A673 (cell line): Measurements from ENCODE around the gene SVIL. TPM values are rescaled to one million over a fixed set of nuclear protein-coding genes. Genes with fewer than 3 reads are reported as not detected.
"Not testable (repeated sequence)": the region's sequence is repeated elsewhere in the genome, so short reads cannot be mapped to it uniquely, and the experiment has no call there.

Experiments used
- BruUV-seq: library from RNA; stranded (reverse); fragments of 400-500 nt; replicated peaks from 2 replicates; lab custom pipeline; 2021; lab: Mats Ljungman, UMichigan
- CTCF ChIA-PET: fragments of 300-600 bp; sonication (Branson Sonifier 250); formaldehyde crosslinking; loops from one replicate; lab custom pipeline; 2022; ENCODE audit warnings: antibody characterized with exemption; lab: Charles Lee
- POLR2A ChIA-PET: fragments of 300-600 bp; sonication (Branson Sonifier 250); formaldehyde crosslinking; loops from one replicate; lab custom pipeline; 2022; ENCODE audit warnings: antibody characterized with exemption; ENCODE audit not compliant: low non-redundant PET; lab: Charles Lee
- DNase-seq: peaks from one replicate; pipeline ENCODE4 v3.0.0-alpha.2; 2015; ENCODE audit warnings: low spot score
- H3K27ac ChIP-seq: fragments of 200-600 bp; sonication (generic); 2 replicates; pipeline ENCODE4 v1.5.1; 2016; ENCODE audit warnings: mixed run types, low read depth, mild to moderate bottlenecking, mixed read lengths, antibody characterized with exemption, low read length; ENCODE audit not compliant: poor library complexity, severe bottlenecking
- H3K27me3 ChIP-seq: fragments of 200-600 bp; sonication (generic); replicated peaks from 2 replicates; pipeline ENCODE4 v1.6.1; 2017; ENCODE audit warnings: mixed run types, low read depth, mild to moderate bottlenecking, mixed read lengths, antibody characterized with exemption, low read length; ENCODE audit not compliant: insufficient read depth, poor library complexity
- H3K36me3 ChIP-seq: fragments of 200-600 bp; sonication (generic); 2 replicates; pipeline ENCODE4 v1.6.1; 2016; ENCODE audit warnings: mixed run types, mild to moderate bottlenecking, mixed read lengths, antibody characterized with exemption, low read length; ENCODE audit not compliant: insufficient read depth, poor library complexity, severe bottlenecking
- H3K4me1 ChIP-seq: fragments of 200-600 bp; sonication (generic); 2 replicates; pipeline ENCODE4 v1.6.1; 2017; ENCODE audit warnings: mixed run types, mild to moderate bottlenecking, mixed read lengths, antibody characterized with exemption, low read length; ENCODE audit not compliant: insufficient read depth, poor library complexity, severe bottlenecking
- H3K4me3 ChIP-seq: fragments of 200-600 bp; sonication (generic); 2 replicates; pipeline ENCODE4 v1.5.1; 2016; ENCODE audit warnings: low read depth, mixed run types, mild to moderate bottlenecking, mixed read lengths, low read length; ENCODE audit not compliant: poor library complexity, severe bottlenecking
- H3K9me3 ChIP-seq: fragments of 200-600 bp; sonication (generic); 2 replicates; pipeline ENCODE4 v1.6.1; 2016; ENCODE audit warnings: mixed run types, low read depth, mild to moderate bottlenecking, mixed read lengths, antibody characterized with exemption, low read length; ENCODE audit not compliant: poor library complexity, severe bottlenecking
- CTCF ChIP-seq: fragments of 300-800, 200-600 bp; sonication (generic); conservative IDR thresholded peaks from 2 replicates; pipeline ENCODE4 v1.5.1; 2017; ENCODE audit warnings: low read depth, mild to moderate bottlenecking, antibody characterized with exemption, low read length, moderate library complexity, mixed read lengths
- EZH2 ChIP-seq: fragments of 200-600 bp; sonication (generic); IDR thresholded peaks from 2 replicates; pipeline ENCODE4 v1.6.1; 2017; ENCODE audit warnings: borderline replicate concordance, low read depth, mild to moderate bottlenecking, mixed read lengths, antibody characterized with exemption, low read length; ENCODE audit not compliant: poor library complexity, severe bottlenecking
- intact Hi-C: fragments of 100-400 bp; cut with micrococcal nuclease; formaldehyde crosslinking; loops from one replicate; pipeline ENCODE4 v1.10.0; 2022; ENCODE audit not compliant: unreplicated experiment
- total RNA-seq: library from RNA; stranded (reverse); gene quantifications from 2 replicates; pipeline ENCODE4 v1.2.3, GENCODE V29; 2021

Gene SVIL
- total RNA-seq, 1 experiment from 2014 or later, result 31.9 TPM

GRCh38 chr10:29515104-29515503 is 119.7 kb downstream of the SVIL start:
- intact Hi-C loops, result loop anchor here (5.0 to 10.0 kb wide), 2 partner anchors 77 to 220 kb away; no protein-coding TSS in a partner anchor
- H3K36me3 ChIP-seq, H3K4me3 ChIP-seq, H3K4me1 ChIP-seq, DNase-seq, H3K9me3 ChIP-seq, CTCF ChIA-PET, H3K27ac ChIP-seq, BruUV-seq, POLR2A ChIA-PET, H3K27me3 ChIP-seq: not testable (repeated sequence)

GRCh38 chr10:29514306-29514705 is 120.5 kb downstream of the SVIL start:
- Histone ChIP-seq H3K27me3 (no peaks in the 10 kb centered on the region), H3K4me3 (no peak overlapping the region), H3K27ac (no peak overlapping the region), H3K9me3 (no peaks in the 10 kb centered on the region), H3K4me1 (no peaks in the 10 kb centered on the region), H3K36me3 (no peaks in the 10 kb centered on the region)
- TF ChIP-seq CTCF, result no peak
- no peak for TF ChIP-seq EZH2
- ChIA-PET CTCF (no interaction called here), POLR2A (no interaction called here)
- no TSS peak for BruUV-seq
- intact Hi-C loops, result loop anchor here (10.0 kb wide), 1 partner anchor 220 kb away; no protein-coding TSS in a partner anchor
- no peak for DNase-seq

GRCh38 chr10:29512425-29512974 is 122.3 kb downstream of the SVIL start:
- intact Hi-C loops, result loop anchor here (10.0 kb wide), 1 partner anchor 222 kb away; no protein-coding TSS in a partner anchor
- POLR2A ChIA-PET, result no interaction called here
- no TSS peak for BruUV-seq

GRCh38 chr10:29511806-29512205 is 123.0 kb downstream of the SVIL start:
- H3K9me3 ChIP-seq, CTCF ChIA-PET, H3K27ac ChIP-seq, BruUV-seq, H3K27me3 ChIP-seq, DNase-seq, H3K4me3 ChIP-seq, H3K36me3 ChIP-seq, POLR2A ChIA-PET, H3K4me1 ChIP-seq: not testable (repeated sequence)
- intact Hi-C loops, result loop anchor here (10.0 kb wide), 1 partner anchor 223 kb away; no protein-coding TSS in a partner anchor

More at GRCh38 chr10:29512425-29512974, 122.3 kb downstream of the SVIL start:
- Histone ChIP-seq H3K27ac (no peak overlapping the region), H3K4me1 (no peaks in the 10 kb centered on the region), H3K27me3 (no peaks in the 10 kb centered on the region), H3K9me3 (no peaks in the 10 kb centered on the region), H3K4me3 (no peak overlapping the region), H3K36me3 (no peaks in the 10 kb centered on the region)
- TF ChIP-seq CTCF, result no peak
- TF ChIP-seq EZH2, result no peak
- DNase-seq, result no peak
- CTCF ChIA-PET, result interaction anchor here (0.8 kb wide), 1 partner anchor 16 kb away, joined by 3 read pairs; no protein-coding TSS in a partner anchor

GRCh38 chr10:29510483-29511157 is 124.2 kb downstream of the SVIL start:
- H3K9me3 ChIP-seq, POLR2A ChIA-PET, H3K27me3 ChIP-seq, H3K4me3 ChIP-seq, H3K27ac ChIP-seq, H3K4me1 ChIP-seq, DNase-seq, H3K36me3 ChIP-seq, CTCF ChIA-PET, BruUV-seq: not testable (repeated sequence)
- intact Hi-C loops, result loop anchor here (10.0 kb wide), 1 partner anchor 224 kb away; no protein-coding TSS in a partner anchor
